GM21576 (cell line): ENCODE data around the gene USP7.
"Not testable (repeated sequence)": the region's sequence is repeated elsewhere in the genome, so short reads cannot be mapped to it uniquely, and the experiment has no call there.

ENCODE experiments used
- ATAC-seq: cut with Tn5 transposase; IDR thresholded peaks from one replicate; pipeline ENCODE4 v1.9.1; 2021; ENCODE audit warnings: mild to moderate bottlenecking, moderate library complexity; ENCODE audit not compliant: unreplicated experiment

USP7 gene

DNA sequence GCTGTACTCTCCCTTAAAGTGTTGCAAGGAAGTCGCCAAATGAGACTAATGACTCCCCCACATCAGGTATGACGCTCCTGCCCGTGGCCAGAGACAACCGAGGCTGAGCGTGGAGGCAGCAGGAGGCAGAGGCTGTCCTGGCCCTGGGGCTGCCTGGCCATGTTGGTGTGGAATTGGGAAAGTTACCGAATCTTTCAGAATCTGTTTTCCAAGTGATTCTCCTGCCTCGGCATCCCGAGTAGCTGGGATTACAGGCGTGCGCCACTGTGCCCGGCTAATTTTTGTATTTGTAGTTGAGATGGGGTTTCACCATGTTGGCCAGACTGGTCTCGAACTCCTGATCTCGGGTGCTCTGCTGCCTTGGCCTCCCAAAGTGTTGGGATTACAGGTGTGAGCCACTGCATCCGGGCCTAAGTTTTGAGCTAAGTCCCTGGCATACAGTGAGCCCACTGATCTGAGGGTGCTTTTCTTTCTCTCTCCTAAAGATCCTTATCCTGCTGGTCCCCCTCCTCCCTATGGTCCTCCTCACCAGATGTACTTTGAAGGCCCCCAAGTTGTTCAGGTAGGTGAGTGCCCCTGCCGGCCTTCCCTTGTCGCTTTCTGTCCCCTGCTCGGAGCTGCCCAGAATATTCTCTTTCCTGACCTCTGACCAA lies 80.9 kb downstream of the USP7 start:
- ATAC-seq = no peak

DNA sequence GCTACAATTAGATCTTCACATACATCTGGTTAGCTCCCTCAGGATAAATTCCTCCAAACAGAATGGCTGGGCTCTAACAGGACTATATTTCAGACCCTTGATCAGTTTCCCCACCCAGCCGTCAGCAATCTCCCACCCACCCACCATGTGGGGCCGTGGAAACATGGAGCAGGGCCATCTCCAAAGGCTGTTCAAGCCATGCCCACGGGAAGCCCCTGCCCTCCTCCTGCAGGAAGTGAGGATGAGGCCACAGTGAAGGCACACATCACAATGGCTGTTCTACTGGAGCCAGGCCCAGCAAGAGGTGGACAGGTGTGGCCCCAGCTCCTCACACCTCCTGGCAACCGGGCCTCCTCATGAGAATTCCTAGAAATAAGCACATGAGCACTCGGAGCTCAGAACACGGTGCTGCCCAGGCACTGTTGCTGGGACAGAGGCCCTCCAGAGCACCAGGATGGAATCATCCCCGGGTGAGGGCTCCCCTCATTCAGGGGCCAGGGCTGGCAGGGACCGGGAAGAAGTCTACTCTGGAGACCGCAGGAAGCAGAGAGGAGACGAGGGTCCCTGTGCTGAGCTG lies 81.6 kb downstream of the USP7 start, which contains the start of gene LITAFD:
LITAFD (plus strand) TSS at position 311 of the 577 bp plus-strand sequence. CDS start 2,005 bp downstream, outside the sequence.
- ATAC-seq = no peak

DNA sequence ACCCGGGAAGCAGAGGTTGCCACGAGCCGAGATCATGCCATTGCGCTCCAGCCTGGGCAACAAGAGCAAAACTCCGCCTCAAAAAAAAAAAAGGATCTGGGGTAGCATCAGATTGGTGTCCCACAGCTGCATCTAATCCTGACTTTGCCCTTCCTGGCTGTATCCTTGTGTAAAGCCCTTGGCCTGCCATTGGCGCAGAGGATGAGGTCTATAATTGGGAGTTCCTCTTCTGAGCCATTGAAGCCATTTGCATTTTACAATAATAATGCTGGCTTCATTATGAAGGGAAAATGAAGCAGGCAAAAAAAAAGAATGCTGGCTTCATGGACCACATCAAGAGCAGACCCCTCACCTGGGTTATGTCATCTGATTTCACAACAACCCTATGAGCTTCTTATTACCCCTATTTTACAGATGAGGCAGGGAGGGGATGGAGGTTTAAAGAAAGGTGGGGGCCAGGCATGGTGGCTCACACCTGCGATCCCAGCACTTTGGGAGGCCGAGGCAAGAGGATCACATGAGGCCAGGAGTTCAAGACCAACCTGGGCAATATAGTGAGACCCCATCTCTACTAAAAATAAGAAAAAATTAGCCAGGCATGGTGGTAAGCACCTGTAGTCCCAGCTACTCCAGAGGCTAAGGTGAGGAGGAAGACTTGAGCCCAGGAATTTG lies 82.7 kb downstream of the USP7 start:
- ATAC-seq = no peak

GRCh38 chr16:8878523-8878911 lies 85.2 kb downstream of the USP7 start:
- no peak for ATAC-seq

- no peak for ATAC-seq
Observed at GRCh38 chr16:8877894-8878522, 85.7 kb downstream of the USP7 start.

DNA sequence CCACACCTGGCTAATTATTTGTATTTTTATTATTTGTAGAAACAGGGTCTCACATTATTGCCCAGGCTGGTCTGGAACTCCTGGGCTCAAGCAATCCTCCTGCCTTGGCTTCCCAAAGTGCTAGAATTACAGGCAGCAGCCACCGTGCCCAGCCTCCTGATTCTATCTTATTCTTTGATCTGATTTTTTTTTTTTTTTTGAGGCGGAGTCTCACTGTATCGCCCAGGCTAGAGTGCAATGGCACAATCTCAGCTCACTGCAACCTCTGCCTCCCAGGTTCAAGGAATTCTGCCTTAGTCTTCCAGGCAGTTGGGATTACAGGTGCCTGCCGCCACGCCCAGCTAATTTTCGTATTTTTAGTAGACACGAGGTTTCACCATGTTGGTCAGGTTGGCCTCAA lies 88.4 kb downstream of the USP7 start:
- not testable (repeated sequence) for ATAC-seq

- ATAC-seq = no peak
Observed at GRCh38 chr16:8874388-8874787, 89.3 kb downstream of the USP7 start.

GRCh38 chr16:8873866-8874195 lies 89.9 kb downstream of the USP7 start:
- not testable (repeated sequence) for ATAC-seq

DNA sequence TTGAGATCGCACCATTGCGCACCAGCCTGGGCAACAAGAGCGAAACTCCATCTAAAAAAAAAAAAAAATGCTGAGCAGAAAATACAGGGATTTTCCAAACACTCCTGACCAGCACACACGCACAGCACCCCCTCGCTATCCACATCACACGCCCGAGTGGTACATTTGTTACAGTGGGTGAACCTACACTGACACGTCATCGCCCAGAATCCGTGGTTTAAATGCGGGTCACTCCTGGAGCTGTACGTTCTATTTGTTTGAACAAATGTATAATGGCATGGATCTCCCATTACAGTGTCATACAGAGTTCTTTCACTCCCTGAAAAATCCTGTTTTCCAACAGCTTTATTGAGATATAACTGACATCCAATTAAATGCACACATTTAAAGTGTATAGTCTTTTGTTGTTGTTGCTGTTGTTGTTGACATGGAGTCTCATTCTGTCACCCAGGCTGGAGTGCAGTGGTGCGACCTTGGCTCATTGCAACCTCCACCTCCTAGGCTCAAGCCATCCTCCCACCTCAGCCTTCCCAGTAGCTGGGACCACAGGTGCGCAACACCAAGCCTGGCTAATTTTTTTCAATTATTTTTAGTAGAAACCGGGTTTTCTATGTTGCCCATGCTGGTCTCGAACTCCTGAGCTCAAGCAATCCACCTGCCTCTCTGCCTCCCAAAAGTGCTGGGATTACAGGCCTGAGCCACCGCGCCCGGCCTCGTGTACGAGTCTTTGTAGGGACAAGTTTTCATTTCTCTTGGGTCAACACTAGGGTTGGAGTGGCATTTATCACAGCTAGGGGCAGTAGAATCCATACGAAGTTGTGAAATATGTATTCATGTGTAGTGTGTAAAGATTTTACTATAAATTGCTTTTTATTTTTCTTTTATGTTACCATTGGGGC lies 90.5 kb downstream of the USP7 start:
- no peak for ATAC-seq

DNA sequence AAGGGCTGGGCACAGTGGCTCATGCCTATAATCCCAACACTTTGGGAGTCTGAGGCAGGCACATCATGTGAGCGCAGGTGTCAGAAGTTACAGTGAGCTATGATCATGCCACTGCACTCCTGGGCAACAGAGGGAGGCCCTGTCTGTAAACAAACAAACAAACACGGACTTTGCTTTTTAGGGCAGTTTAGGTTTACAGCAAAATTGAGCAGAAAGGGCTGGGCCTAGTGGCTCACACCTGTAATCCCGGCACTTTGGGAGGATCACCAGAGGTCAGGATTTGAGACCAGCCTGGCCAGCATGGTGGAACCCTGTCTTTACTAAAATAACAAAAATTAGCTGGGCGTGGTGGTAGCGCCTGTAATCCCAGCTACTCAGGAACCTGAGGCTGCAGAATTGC lies 91.6 kb downstream of the USP7 start:
- no peak for ATAC-seq

DNA sequence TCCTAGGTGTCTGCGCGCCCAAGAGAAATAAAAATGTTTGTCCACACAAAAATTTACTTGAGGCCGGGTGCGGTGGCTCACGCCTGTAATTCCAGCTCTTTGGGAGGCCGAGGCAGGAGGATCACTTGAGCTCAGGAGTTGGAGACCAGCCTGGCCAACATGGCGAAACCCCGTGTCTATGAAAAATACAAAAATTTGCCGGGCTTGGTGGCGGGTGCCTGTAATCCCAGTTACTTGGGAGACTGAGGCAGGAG lies 93.8 kb downstream of the USP7 start:
- not testable (repeated sequence) for ATAC-seq

- no peak for ATAC-seq
Observed at GRCh38 chr16:8869212-8869987, 94.3 kb downstream of the USP7 start.

- peak; percentile 66 for ATAC-seq
Observed at GRCh38 chr16:8868416-8869211, 95.1 kb downstream of the USP7 start, which contains the start of gene CARHSP1. TSS of gene CARHSP1 (minus strand) at chr16:8869006. CDS start at chr16:8859328, 9,678 bp downstream.

- ATAC-seq = no peak
Observed at GRCh38 chr16:8867932-8868415, 95.7 kb downstream of the USP7 start.

GRCh38 chr16:8867216-8867931 lies 96.3 kb downstream of the USP7 start:
- no peak for ATAC-seq

GRCh38 chr16:8866884-8867215 lies 96.9 kb downstream of the USP7 start:
- ATAC-seq = no peak

GRCh38 chr16:8866118-8866883 lies 97.4 kb downstream of the USP7 start:
- no peak for ATAC-seq
